Stomach (tissue), 9 donors: ENCODE data around the gene VPS8. TPM values are rescaled to one million over a fixed set of nuclear protein-coding genes. Genes with fewer than 3 reads are reported as not detected.

Experiments
- DNase-seq, 2 donors: peaks; one replicate each; pipeline versions ENCODE4 v3.0.0 to v3.0.0-alpha.2; 2013 to 2019
- H3K27ac ChIP-seq, 5 donors: fragments of 200-600 bp in 4 of 5; sonication (generic) in 4 of 5; one replicate each; pipeline ENCODE4 v1.5.1; 2013 to 2019; ENCODE audit warnings: mild to moderate bottlenecking in 1 of 5, moderate library complexity in 1 of 5
- H3K27me3 ChIP-seq, 3 donors: fragments of 200-600 bp; sonication (generic); one replicate each; pipeline ENCODE4 v1.5.1; 2017 to 2019; ENCODE audit warnings: mixed run types in 1 of 3
- H3K36me3 ChIP-seq, 4 donors: fragments of 200-600 bp; sonication (generic); 1 replicate in 3 of 4; 2 replicates in 1 of 4; pipeline ENCODE4 v1.5.1; 2016 to 2019
- H3K4me1 ChIP-seq, 4 donors: fragments of 200-600 bp; sonication (generic); one replicate each; pipeline ENCODE4 v1.5.1; 2016 to 2019
- H3K4me3 ChIP-seq, 4 donors: fragments of 200-600 bp; sonication (generic) in 3 of 4; one replicate each; pipeline ENCODE4 v1.5.1; 2016 to 2019; ENCODE audit warnings: mild to moderate bottlenecking in 1 of 4
- H3K9me3 ChIP-seq, 4 donors: fragments of 200-600 bp; sonication (generic); one replicate each; pipeline ENCODE4 v1.5.1; 2016 to 2019
- CTCF ChIP-seq, 7 experiments: fragments of 450-650 bp in 4 of 7; fragments of 200-600 bp in 3 of 7; sonication (generic) in 3 of 7; IDR thresholded peaks; one replicate each; pipeline ENCODE4 v1.5.1; 2016 to 2019; ENCODE audit warnings: antibody characterized with exemption in 7 of 7, control low read depth in 2 of 7, mild to moderate bottlenecking in 1 of 7
- EP300 ChIP-seq: sonication (generic); formaldehyde crosslinking; IDR thresholded peaks from one replicate; pipeline ENCODE4 v1.6.1; 2017; ENCODE audit warnings: antibody characterized with exemption
- POLR2A ChIP-seq, 4 donors: fragments of 450-650 bp; IDR thresholded peaks; one replicate each; pipeline ENCODE4 v1.6.1; 2016; ENCODE audit warnings: antibody characterized with exemption in 4 of 4, control low read depth in 2 of 4, mild to moderate bottlenecking in 1 of 4, moderate library complexity in 1 of 4
- POLR2AphosphoS5 ChIP-seq, 3 donors: sonication (generic); formaldehyde crosslinking; IDR thresholded peaks; one replicate each; pipeline ENCODE4 v1.6.1; 2016; ENCODE audit warnings: antibody characterized with exemption in 3 of 3
- whole genome bisulfite sequencing, 5 donors: extraction: QIAGEN DNeasy Blood & Tissue Kit in 3 of 5; methylation state at CpG; one replicate each; pipeline versions ENCODE4 v1.1.5 to v1.1.7; 2013 to 2018; 5-methylcytosine and 5-hydroxymethylcytosine counted together
- intact Hi-C: fragments of 100-400 bp; cut with DNase I; formaldehyde crosslinking; loops from one replicate; pipeline ENCODE4 v1.15.1; 2023; ENCODE audit warnings: low total_unique reads
- polyA plus RNA-seq, 3 donors: library from polyadenylated mRNA; stranded (reverse); fragments of 200-250 nt; gene quantifications; one replicate each; pipeline ENCODE4 v1.2.3, GENCODE V29; 2013
- total RNA-seq, 5 donors: library from RNA; depleted of rRNA; stranded (reverse); fragments of >200 nt; gene quantifications; one replicate each; pipeline versions ENCODE4 v1.1.0 to v1.2.3, GENCODE V29; 2014 to 2016
- donor health status: healthy with polysubstance abuse.
- donor health status: Bipolar disorder and iron deficiency.
- donor health status: healthy.

Gene VPS8
- total and polyA plus RNA-seq, 8 donors: 7.5 to 126 (median 37.5) TPM

GRCh38 chr3:184813357-184813756, 1.4 kb downstream of the VPS8 start:
- Histone ChIP-seq H3K4me1 (peaks cover 10 to 35% (median 19%) of the 10 kb centered on the region in 4 donors), H3K36me3 (peaks cover 0 to 16% (median 12%) of the 10 kb centered on the region in 4 donors), H3K4me3 (peak overlapping the region; percentile 75 to 90 (median 82)), H3K27me3 (no peaks in the 10 kb centered on the region), H3K9me3 (no peaks in the 10 kb centered on the region), H3K27ac (no peak overlapping the region)
- WGBS, 5 donors: 77 to 86% (median 84%) methylated on average over 3 of the region's 3 CpGs
- TF ChIP-seq CTCF (IDR thresholded peaks at IDR 0.05) (no peak), POLR2A (IDR thresholded peaks at IDR 0.05) (no peak), EP300 (no peak), POLR2AphosphoS5 (IDR thresholded peaks at IDR 0.05) (no peak)
- intact Hi-C loops: no loop called here
- DNase-seq: no peak

GRCh38 chr3:184814214-184814613, 2.2 kb downstream of the VPS8 start:
- no peak for DNase-seq
- Histone ChIP-seq H3K27ac (no peak overlapping the region), H3K27me3 (no peaks in the 10 kb centered on the region), H3K4me3 (no peak overlapping the region), H3K9me3 (no peaks in the 10 kb centered on the region), H3K36me3 (peaks cover 0 to 16% (median 12%) of the 10 kb centered on the region in 4 donors), H3K4me1 (peaks cover 10 to 35% (median 19%) of the 10 kb centered on the region in 4 donors)
- intact Hi-C loops: no loop called here
- TF ChIP-seq EP300: no peak
- TF ChIP-seq POLR2A (IDR thresholded peaks at IDR 0.05): no peak
- no peak for TF ChIP-seq POLR2AphosphoS5 (IDR thresholded peaks at IDR 0.05)
- TF ChIP-seq CTCF (IDR thresholded peaks at IDR 0.05): no peak

- intact Hi-C loops: no loop called here
- Histone ChIP-seq H3K4me3 (no peak overlapping the region), H3K9me3 (no peaks in the 10 kb centered on the region), H3K36me3 (peaks cover 0 to 16% (median 12%) of the 10 kb centered on the region in 4 donors), H3K27ac (no peak overlapping the region), H3K27me3 (no peaks in the 10 kb centered on the region), H3K4me1 (peaks cover 10 to 35% (median 19%) of the 10 kb centered on the region in 4 donors)
- TF ChIP-seq EP300 (no peak), CTCF (IDR thresholded peaks at IDR 0.05) (no peak), POLR2AphosphoS5 (IDR thresholded peaks at IDR 0.05) (no peak), POLR2A (IDR thresholded peaks at IDR 0.05) (no peak)
- no peak for DNase-seq
- WGBS, 5 donors: 69 to 80% (median 74%) methylated on average over 7 of the region's 7 CpGs
These were observed 3.3 kb downstream of the VPS8 start for GRCh38 chr3:184815046-184815930.

GRCh38 chr3:184816614-184817013, 4.6 kb downstream of the VPS8 start:
- Histone ChIP-seq H3K27me3 (no peaks in the 10 kb centered on the region), H3K36me3 (peaks cover 0 to 16% (median 12%) of the 10 kb centered on the region in 4 donors), H3K4me3 (no peak overlapping the region), H3K27ac (no peak overlapping the region), H3K4me1 (peaks cover 10 to 34% (median 22%) of the 10 kb centered on the region in 4 donors), H3K9me3 (no peaks in the 10 kb centered on the region)
- 93 to 97% (median 95%) methylated on average over 5 of the region's 5 CpGs for WGBS, 5 donors
- intact Hi-C loops: no loop called here
- TF ChIP-seq CTCF (IDR thresholded peaks at IDR 0.05) (no peak), POLR2A (IDR thresholded peaks at IDR 0.05) (no peak)
- no peak for DNase-seq
